ENCODE data around the gene S100A7.

Gene S100A7

DNA sequence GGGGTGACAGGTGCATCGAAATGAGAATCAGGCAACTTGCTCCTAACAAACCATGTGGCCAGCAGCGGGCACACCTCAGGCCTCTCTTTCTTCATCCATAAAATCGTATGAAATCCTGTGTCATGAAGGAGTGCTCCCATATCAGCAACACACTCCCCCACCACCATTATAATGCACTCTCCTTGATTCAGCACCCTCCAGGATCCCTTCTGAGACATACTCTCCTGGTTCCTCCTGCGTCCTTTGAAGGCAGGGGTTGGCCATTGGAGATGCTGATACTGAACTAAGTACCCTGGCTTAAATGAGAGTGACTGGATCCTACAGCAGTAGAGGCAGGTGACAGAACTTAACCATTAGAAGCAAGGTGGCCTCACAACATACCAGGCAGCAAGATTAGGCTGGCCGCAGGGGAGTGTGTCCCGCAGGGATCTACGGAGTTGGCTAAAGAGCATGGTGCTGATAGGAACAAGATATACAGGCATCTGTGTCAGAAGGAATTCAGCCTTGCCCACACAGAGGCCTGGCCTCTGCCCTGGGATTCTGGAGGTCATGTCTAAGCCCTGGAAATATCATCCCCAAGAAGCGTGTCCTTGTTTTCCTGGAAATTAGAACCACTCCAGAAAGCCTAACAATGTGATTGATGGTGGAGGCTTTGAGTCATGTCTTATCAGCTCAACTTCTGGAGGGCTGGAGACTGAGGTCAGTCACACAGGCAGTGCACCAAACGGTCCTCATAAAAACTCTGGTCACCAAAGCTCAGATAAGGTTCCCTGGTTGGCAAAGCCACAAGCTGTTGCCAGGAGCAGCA, 27.4 kb downstream of the S100A7 start:
- Histone ChIP-seq H3K27me3 (ENCODE audit: insufficient read depth, low read length, poor library complexity, severe bottlenecking) (no peaks in the 10 kb centered on the region), H3K79me2 (ENCODE audit: insufficient read depth, low read length) (no peaks in the 10 kb centered on the region), H3K9me3 (ENCODE audit: insufficient read depth, low read depth, low read length) (no peaks in the 10 kb centered on the region), H4K20me1 (ENCODE audit: insufficient read depth, low read length, poor library complexity, severe bottlenecking) (no peaks in the 10 kb centered on the region), H3K36me3 (ENCODE audit: insufficient read depth, low read length) (no peaks in the 10 kb centered on the region), H3K9me2 (replicated peaks; ENCODE audit: low read depth, low read length) (no peaks in the 10 kb centered on the region), H3F3A (ENCODE audit: low read depth) (no peaks in the 10 kb centered on the region), H2AFZ (ENCODE audit: low read length) (no peak overlapping the region), H3K9ac (ENCODE audit: low read depth, low read length, poor library complexity, severe bottlenecking) (no peak overlapping the region), H3K4me3 (ENCODE audit: low read length, poor library complexity, severe bottlenecking) (no peak overlapping the region), H3K4me2 (ENCODE audit: low read depth, low read length, poor library complexity, severe bottlenecking) (no peak overlapping the region), H3K4me1 (ENCODE audit: insufficient read depth, low read length, poor library complexity, severe bottlenecking) (no peaks in the 10 kb centered on the region)
- TF ChIP-seq, protein P1, sequence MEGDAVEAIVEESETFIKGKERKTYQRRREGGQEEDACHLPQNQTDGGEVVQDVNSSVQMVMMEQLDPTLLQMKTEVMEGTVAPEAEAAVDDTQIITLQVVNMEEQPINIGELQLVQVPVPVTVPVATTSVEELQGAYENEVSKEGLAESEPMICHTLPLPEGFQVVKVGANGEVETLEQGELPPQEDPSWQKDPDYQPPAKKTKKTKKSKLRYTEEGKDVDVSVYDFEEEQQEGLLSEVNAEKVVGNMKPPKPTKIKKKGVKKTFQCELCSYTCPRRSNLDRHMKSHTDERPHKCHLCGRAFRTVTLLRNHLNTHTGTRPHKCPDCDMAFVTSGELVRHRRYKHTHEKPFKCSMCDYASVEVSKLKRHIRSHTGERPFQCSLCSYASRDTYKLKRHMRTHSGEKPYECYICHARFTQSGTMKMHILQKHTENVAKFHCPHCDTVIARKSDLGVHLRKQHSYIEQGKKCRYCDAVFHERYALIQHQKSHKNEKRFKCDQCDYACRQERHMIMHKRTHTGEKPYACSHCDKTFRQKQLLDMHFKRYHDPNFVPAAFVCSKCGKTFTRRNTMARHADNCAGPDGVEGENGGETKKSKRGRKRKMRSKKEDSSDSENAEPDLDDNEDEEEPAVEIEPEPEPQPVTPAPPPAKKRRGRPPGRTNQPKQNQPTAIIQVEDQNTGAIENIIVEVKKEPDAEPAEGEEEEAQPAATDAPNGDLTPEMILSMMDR (conservative IDR thresholded peaks at IDR 0.05; ENCODE audit: low read length), result no peak

DNA sequence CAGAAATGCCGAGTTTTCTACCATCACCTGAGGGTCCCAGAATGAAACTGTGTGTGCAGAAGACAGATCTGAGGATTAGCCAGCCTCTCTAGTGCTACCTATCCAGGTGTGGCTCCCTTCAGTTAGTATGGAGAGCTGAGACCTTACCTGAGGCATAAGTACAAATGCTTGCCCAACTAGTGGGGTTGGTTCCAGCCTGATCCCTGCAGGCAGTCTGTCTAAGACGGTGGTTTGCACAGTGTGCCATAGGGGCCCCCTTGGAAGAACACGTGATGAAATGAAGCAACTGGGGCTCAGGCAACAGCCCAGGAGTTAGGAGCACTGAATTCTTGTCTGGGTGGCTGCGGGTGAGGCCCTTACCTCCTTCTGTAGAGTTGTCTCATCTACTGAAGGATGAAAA, 28.5 kb downstream of the S100A7 start:
- Histone ChIP-seq H3K9ac (ENCODE audit: low read depth, low read length, poor library complexity, severe bottlenecking) (no peak overlapping the region), H3K4me1 (ENCODE audit: insufficient read depth, low read length, poor library complexity, severe bottlenecking) (no peaks in the 10 kb centered on the region)

GRCh38 chr1:153431427-153431826, 29.0 kb downstream of the S100A7 start:
- no peaks in the 10 kb centered on the region for H4K20me1 ChIP-seq (ENCODE audit: insufficient read depth, low read length, poor library complexity, severe bottlenecking)
- no peak overlapping the region for H2AFZ ChIP-seq (ENCODE audit: low read length)
- no peaks in the 10 kb centered on the region for H3K79me2 ChIP-seq (ENCODE audit: insufficient read depth, low read length)
- H3K9me3 ChIP-seq (ENCODE audit: insufficient read depth, low read depth, low read length), result no peaks in the 10 kb centered on the region
- H3K4me3 ChIP-seq (ENCODE audit: low read length, poor library complexity, severe bottlenecking), result no peak overlapping the region
- no peaks in the 10 kb centered on the region for H3K27me3 ChIP-seq (ENCODE audit: insufficient read depth, low read length, poor library complexity, severe bottlenecking)
- no peaks in the 10 kb centered on the region for H3K9me2 ChIP-seq (replicated peaks; ENCODE audit: low read depth, low read length)
- no peak overlapping the region for H3K4me2 ChIP-seq (ENCODE audit: low read depth, low read length, poor library complexity, severe bottlenecking)
- H3K9ac ChIP-seq (ENCODE audit: low read depth, low read length, poor library complexity, severe bottlenecking), result no peak overlapping the region
- H3F3A ChIP-seq (ENCODE audit: low read depth), result no peaks in the 10 kb centered on the region
- TF ChIP-seq, protein P1 (conservative IDR thresholded peaks at IDR 0.05; ENCODE audit: low read length), result no peak
- TF ChIP-seq EZH2phosphoT487 (IDR thresholded peaks at IDR 0.05; ENCODE audit: borderline replicate concordance), result no peak
- no peaks in the 10 kb centered on the region for H3K36me3 ChIP-seq (ENCODE audit: insufficient read depth, low read length)
- H3K4me1 ChIP-seq (ENCODE audit: insufficient read depth, low read length, poor library complexity, severe bottlenecking), result no peaks in the 10 kb centered on the region

More for the DNA sequence above, 28.5 kb downstream of the S100A7 start:
- no peaks in the 10 kb centered on the region for H4K20me1 ChIP-seq (ENCODE audit: insufficient read depth, low read length, poor library complexity, severe bottlenecking)
- H3K36me3 ChIP-seq (ENCODE audit: insufficient read depth, low read length), result no peaks in the 10 kb centered on the region
- H3K9me3 ChIP-seq (ENCODE audit: insufficient read depth, low read depth, low read length), result no peaks in the 10 kb centered on the region
- H3K4me3 ChIP-seq (ENCODE audit: low read length, poor library complexity, severe bottlenecking), result no peak overlapping the region
- H2AFZ ChIP-seq (ENCODE audit: low read length), result no peak overlapping the region
- H3F3A ChIP-seq (ENCODE audit: low read depth), result no peaks in the 10 kb centered on the region
- H3K4me2 ChIP-seq (ENCODE audit: low read depth, low read length, poor library complexity, severe bottlenecking), result no peak overlapping the region
- H3K27me3 ChIP-seq (ENCODE audit: insufficient read depth, low read length, poor library complexity, severe bottlenecking), result no peaks in the 10 kb centered on the region
- H3K9me2 ChIP-seq (replicated peaks; ENCODE audit: low read depth, low read length), result no peaks in the 10 kb centered on the region
- TF ChIP-seq, protein P1 (conservative IDR thresholded peaks at IDR 0.05; ENCODE audit: low read length), result no peak
- TF ChIP-seq EZH2phosphoT487 (IDR thresholded peaks at IDR 0.05; ENCODE audit: borderline replicate concordance), result no peak
- no peaks in the 10 kb centered on the region for H3K79me2 ChIP-seq (ENCODE audit: insufficient read depth, low read length)

Data from Loucy (cell line).